Measurements from ENCODE around the gene FOXP4.

Gene FOXP4

GRCh38 chr6:41587131-41587879, 41.1 kb downstream of the FOXP4 start:
- DNase-seq = no peak

GRCh38 chr6:41588111-41588510, 41.9 kb downstream of the FOXP4 start:
- DNase-seq = no peak

DNA sequence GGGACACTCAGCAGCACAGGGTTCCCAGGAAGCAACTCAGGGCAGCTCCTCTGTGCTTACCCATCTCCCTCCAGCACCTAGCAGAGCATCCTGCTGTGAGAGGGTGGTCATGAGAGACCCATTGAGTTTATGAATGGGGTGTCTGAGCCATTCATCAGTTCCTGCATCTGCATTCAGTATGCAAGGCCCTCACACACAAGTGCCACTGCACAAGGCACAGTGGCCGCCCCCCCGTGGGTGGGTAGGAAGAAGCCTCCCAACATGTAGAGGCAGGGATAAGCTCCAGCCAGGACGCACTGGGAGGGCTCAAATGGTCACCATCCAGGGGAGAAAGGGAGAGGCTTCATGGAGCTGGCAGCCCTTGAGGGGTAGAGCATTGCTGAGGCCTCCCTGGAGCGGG, 43.0 kb downstream of the FOXP4 start:
- DNase-seq = no peak

- DNase-seq = no peak
Measured at GRCh38 chr6:41589636-41590622, 43.7 kb downstream of the FOXP4 start.

GRCh38 chr6:41591122-41591521, 44.9 kb downstream of the FOXP4 start:
- DNase-seq = no peak

GRCh38 chr6:41591859-41592502, 45.8 kb downstream of the FOXP4 start:
- peak; percentile 76 for DNase-seq

GRCh38 chr6:41593406-41593805, 47.2 kb downstream of the FOXP4 start:
- no peak for DNase-seq

DNA sequence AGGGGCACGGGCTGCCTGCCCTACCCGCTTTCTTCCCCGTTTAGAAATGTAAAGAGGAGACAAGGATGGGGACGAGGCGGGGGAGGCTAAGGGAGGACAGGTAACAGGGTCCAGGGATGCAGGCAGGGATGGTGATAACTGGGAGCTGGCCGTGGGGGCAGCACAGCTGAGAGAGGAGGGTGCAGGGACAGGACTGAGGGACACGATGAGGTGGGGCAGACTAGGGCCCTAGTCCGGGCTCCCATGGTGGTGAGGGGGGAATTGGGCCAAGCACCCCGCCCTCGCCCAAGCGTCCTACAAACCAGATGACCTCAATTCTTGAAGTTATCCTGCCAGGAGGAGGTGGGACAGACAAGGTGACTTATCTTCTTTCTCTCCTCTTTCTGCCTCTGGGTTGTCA, 47.7 kb downstream of the FOXP4 start:
- DNase-seq = no peak

DNA sequence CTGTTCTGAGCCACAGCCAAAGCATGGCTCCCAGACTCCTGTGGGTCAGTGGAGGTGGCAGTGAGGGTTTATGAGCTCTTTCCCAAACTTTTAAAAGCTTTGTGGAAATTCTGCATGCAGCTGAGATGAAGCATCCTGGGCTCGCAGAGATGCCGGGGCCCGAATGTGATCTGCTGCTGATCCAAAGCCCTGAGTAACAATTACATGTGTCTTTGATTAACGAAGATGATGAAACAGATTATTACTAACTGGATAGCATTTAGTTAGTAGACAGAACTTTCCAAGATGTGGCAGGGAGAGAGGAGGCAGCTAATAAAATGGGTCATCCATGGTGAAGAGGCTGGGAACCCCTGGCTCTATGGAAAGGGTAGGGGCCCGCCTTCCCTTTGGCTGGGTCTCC, 48.1 kb downstream of the FOXP4 start:
- no peak for DNase-seq

GRCh38 chr6:41594766-41595165, 48.6 kb downstream of the FOXP4 start:
- DNase-seq = no peak

DNA sequence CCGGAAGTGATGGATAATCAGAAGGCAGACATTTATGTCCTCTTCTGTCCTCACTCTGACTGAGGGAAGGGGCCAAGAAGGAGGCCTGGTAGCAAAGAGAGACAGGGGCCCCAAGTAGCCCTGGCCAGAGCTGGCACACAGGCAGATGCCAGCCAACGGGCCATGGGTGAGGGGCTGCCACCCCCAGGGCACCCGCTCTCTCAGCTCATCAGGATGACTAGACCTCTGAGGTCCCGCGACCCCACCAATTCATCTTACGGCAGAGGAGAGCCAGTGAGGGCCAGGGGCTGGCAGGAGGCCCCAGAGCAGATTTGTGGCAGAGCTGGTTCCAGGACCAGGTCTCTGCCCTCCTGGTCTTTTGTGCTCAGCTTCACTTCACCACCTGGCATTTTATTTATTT, 49.0 kb downstream of the FOXP4 start:
- no peak for DNase-seq

DNA sequence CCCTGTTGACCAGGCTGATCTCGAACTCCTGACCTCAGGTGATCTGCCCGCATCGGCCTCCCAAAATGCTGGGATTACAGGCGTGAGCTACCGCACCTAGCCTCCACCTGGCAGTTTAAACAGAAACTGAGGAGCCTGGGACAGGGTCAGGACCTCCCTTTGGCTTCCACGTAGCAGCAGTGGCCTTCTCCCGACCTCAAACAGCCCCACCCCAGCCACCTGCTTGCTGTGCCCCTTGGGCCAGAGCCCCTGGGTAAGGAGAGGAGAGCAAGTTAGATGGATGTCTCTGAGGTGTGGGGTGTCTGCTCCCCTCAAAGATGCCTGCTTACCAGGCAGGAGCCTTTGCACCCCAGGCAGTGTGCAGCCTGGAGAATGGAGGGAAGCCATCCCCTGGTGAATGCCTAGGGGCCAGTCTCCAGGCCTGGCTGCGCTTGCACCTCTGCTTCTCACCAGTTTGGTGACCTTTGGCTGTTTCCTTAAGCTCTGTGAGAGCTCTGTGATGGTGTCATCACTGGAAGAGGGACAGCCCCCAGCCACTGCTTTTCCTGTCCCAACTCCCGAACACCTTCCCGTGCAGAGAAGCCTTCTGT, 50.0 kb downstream of the FOXP4 start:
- no peak for DNase-seq

- DNase-seq = no peak
Measured at GRCh38 chr6:41596807-41597206, 50.6 kb downstream of the FOXP4 start.

GRCh38 chr6:41597246-41598000, 51.2 kb downstream of the FOXP4 start:
- DNase-seq = no peak

DNA sequence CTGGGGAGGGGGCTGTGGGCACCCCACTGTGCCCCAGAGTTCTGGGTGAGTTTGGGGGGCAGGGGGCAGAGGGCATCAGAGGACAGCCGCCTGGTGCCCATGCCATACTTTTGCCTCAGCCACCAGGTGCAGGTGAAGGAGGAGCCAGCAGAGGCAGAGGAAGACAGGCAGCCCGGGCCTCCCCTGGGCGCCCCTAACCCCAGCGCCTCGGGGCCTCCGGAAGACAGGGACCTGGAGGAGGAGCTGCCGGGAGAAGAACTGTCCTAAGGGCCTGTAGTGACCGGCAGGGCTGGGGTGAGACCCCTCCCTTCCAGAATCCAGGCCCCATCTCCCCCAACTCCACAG, 52.5 kb downstream of the FOXP4 start:
- DNase-seq = no peak

GRCh38 chr6:41599015-41599851, 53.1 kb downstream of the FOXP4 start:
- no peak for DNase-seq

- DNase-seq = no peak
Measured at GRCh38 chr6:41599852-41600445, 53.8 kb downstream of the FOXP4 start.

DNA sequence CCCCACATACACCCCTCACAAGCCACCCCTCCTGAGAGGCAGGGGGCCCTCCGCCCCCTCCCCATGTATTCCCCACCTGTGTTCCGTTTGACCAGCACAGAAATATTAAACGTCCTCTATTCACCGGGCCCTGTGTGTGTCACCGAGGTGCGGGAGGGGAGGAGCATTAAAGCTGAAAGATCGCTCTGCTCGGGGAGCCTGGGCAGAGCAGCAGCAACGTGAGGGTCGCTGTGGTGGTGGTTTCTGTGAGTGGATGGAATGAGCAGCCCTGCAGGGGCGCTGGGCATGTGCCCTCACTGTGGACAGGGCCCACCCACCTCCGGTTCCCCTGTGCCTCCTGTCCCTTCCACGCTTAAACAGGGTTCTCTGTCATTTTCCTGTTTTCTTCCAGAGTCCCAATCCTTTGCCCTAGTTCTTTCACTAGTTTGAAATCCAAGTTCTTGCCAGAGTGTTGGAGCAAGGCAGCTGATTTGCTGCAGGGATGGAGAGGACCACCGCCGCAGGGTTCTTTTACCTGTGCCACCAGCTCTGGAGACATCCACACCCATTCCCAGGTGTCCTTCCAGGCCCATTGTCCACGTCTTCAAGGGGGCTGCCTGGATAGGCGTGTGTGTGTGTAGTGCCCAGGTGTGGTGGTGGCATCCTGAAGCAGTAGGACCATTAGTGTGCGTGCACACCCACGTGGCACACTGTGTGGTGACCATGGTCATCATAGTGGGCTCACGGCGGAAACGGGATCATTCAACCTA, 54.5 kb downstream of the FOXP4 start:
- no peak for DNase-seq

GRCh38 chr6:41601248-41601549, 55.0 kb downstream of the FOXP4 start:
- no peak for DNase-seq

DNA sequence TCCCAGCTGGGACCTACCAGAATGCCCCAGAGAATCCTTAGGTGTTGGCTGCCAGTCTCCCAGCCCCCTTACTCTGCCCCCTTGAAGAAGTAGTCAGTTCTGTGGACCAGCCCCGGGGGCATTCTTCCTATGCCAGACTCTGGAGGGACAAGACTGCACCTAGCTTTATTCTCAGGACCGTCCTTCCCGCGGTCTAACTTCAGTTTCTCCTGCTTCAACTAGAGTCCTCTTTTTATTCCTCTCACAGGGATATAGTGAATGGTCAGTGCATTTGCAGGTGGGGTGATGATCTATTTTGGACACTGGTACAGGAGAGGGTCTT, 56.2 kb downstream of the FOXP4 start:
- no peak for DNase-seq

Measured in CD4-positive, alpha-beta T cell treated with Interleukin-21 for 1 hour (primary cell).